UCSD-AML1 (cell line): Measurements from ENCODE around the gene ARL4D.
"Not testable (repeated sequence)": the region's sequence is repeated elsewhere in the genome, so short reads cannot be mapped to it uniquely, and the experiment has no call there.

Experiments
- DNase-seq: peaks from one replicate; lab custom pipeline; 2025; ENCODE audit not compliant: unreplicated experiment; lab: John Stamatoyannopoulos, UW

The ARL4D gene

GRCh38 chr17:43398724-43399595 lies at the start of gene ARL4D:
TSS of gene ARL4D (plus strand) at chr17:43398993. CDS start at chr17:43399733, 740 bp downstream.
- peak; percentile 73 for DNase-seq

DNA sequence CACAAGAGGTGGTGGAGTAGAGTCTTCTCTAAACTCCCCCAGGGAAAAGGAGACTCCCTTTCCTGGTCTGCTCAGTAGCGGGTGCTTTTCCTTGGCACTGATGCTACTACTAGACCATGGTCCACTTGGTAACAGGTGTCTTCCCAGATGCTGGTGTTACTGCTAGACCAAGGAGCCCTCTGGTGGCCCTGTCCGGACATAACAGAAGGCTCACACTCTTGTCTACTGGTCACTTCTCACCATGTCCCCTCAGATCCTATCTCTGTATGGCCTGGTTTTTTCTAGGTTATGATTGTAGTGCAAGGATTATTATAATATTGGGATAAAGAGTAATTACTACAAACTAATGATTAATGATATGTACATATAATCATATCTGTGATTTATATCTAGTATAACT lies 49.7 kb upstream of the ARL4D start:
- DNase-seq = no peak

DNA sequence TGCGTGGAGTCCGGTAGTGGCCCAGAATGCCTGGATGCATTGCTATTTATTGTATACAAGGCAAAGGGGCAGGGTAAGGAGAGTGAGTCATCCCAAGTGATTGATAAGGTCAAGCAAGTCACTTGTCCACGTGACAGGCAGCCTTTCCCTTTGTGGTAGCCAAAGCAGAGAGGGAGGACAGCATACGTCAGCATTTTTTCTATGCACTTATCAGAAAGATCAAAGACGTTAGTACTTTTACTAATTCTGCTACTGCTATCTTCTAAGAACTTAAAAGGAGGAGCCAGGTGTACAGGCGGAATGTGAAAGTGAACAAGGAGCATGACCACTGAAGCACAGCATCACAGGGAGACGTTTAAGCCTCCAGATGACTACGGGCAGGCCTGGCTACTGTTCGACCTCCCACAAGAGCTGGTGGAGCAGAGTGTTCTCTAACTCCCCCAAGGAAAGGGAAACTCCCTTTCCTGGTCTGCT lies 47.9 kb upstream of the ARL4D start:
- DNase-seq = no peak

- no peak for DNase-seq
Observed at GRCh38 chr17:43351691-43352090, 47.1 kb upstream of the ARL4D start.

- DNase-seq = no peak
Observed at GRCh38 chr17:43352579-43353331, 46.0 kb upstream of the ARL4D start.

GRCh38 chr17:43353393-43353792 lies 45.4 kb upstream of the ARL4D start:
- no peak for DNase-seq

- DNase-seq = no peak
Observed at GRCh38 chr17:43354371-43354770, 44.4 kb upstream of the ARL4D start.

DNA sequence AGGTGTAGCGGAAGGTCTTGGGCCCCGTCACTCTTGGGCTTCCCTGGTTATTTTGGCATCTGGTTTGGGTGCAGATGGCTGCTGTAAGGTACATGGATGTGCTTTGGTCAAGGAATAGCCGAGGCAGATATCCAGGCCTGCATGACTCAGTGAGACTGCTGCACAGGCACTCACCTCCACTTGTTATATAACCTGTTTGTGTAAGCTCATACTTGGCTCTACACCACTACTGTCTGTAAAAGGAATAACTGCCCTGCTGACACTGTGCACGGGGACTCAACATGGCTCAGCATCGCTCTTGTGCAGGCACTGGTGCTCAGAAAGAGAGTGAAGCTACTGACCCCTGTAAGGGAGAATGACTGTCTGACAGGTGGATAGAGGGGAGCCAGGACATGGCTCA lies 42.3 kb upstream of the ARL4D start:
- DNase-seq = no peak

DNA sequence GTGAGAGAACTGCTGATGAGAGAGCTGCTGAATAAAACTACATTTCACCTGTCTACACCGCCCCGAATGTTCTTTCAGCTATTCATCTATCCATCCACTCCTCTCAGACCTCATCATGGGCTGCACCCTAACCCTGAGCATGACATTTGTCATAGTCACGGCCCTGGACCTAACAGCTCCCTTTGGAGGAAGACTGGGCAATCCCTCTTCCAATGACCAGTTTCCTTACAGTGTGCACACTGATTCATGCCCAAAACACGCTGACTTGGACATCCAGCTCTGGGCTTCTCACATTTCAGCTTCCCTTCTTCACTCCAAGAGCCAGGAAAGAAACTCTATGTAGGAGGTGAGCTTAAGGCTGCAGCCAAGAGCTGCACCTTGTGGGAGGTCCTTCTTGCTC lies 41.8 kb upstream of the ARL4D start:
- no peak for DNase-seq

DNA sequence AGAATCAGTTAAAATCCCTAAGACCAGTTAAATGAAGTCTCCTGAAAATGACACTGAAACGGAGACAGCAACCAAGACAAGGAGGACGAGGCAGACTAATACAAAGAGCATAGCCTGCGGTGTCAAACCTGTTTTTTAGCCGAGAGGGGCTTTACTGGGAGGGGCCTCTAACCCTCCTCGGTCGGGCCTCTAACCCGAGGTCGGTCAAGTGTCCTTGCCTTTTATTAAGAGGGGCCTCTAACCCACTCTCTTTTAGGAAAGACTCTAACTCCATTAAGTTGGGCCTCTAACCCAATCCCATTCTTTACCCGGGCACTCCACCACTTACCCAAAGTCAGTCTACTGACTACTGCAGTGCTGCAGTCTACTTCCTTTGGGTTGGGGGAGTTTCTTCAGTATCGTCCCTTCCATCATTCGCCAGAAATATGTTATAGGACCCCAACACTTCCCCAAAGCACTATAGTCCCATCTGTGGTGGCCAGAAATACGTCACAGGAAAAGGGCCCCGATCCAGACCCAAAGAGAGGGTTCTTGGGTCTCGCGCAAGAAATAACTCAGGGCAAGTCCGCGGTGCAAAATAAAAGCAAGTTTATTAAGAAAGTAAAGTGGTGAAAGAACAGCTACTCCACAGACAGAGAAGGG lies 39.2 kb upstream of the ARL4D start:
- no peak for DNase-seq

DNA sequence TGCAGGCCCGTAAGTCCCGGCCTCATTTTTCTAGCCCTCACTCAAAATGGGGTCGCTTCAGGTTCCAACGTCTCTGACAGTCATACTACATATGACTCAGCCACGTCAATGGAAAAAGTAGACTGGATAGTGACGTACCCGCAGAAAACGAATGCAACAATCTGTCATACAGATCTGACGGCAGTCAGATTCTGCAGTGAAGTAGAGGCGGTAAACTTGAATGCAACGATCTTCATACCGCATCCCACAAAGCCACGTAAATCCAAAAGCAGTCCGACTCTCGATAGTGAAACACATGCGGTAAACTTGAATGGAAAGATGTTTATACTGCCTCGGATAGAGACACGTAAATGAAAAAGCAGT lies 38.4 kb upstream of the ARL4D start:
- no peak for DNase-seq

DNA sequence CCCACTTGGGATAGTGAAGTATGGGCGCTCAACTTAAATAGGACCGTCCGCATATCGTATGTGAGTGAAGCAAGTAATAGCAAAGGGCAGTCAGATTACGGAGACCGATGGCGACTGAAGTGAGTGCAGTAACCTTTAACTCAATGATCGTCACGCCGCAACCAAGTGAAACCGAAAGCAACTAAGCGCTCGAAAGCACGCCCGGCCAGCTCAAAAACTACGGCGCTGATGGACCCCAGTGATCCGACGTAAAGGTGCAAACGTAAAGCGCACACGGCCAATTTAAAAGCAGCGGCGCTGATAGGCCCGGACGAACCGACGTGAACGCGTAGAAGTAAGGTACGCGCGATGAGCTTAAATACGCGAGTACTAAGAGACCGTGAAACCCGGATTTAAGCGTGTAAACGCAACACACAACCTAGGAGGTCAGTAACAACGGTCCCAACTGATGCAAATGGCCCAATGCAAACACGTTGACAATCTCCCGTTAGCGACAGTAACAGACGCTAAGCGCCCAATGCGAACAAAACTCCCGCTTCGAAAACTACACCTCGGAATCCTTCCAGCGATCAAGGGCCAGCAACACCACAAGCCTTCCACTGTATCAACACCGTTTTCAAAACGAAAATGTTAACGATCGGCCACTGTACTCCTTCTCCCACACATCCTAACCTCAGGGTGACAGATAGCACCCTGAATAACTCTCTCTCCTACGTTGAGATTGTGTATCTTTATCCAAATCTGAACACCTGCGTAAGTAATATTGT lies 37.9 kb upstream of the ARL4D start:
- DNase-seq = peak; percentile 90

GRCh38 chr17:43363181-43363925 lies 35.4 kb upstream of the ARL4D start:
- DNase-seq = no peak

GRCh38 chr17:43363926-43364285 lies 34.9 kb upstream of the ARL4D start:
- DNase-seq = no peak

- no peak for DNase-seq
Observed at GRCh38 chr17:43365356-43365755, 33.4 kb upstream of the ARL4D start.

GRCh38 chr17:43365921-43366320 lies 32.9 kb upstream of the ARL4D start:
- DNase-seq = not testable (repeated sequence)

- DNase-seq = no peak
Observed at GRCh38 chr17:43366891-43367736, 31.7 kb upstream of the ARL4D start.

DNA sequence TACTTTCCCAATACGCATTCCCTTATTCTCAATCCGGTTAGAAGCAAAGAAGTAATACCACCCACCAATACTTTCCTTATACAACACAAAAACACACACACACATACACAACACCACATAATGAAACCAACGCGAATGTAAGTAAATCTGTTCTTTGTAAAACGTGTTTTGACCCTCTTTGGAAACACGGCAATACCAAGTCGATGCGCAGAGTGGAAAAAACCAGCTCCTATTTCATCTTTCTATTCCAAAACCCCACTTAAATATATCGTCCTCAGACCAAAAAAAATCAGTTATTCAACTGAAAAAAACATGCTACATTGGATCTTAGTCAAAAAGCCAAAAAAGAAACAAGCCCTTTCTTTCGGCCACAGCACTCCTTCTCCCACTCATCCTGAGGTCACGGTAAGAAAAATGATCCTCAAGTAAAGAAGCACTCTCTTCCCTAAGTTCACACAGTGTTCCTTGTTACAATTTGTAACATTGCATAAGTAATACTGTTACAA lies 31.0 kb upstream of the ARL4D start:
- no peak for DNase-seq
